ENCODE measurements around the gene PTPRN2.

PTPRN2 gene

DNA sequence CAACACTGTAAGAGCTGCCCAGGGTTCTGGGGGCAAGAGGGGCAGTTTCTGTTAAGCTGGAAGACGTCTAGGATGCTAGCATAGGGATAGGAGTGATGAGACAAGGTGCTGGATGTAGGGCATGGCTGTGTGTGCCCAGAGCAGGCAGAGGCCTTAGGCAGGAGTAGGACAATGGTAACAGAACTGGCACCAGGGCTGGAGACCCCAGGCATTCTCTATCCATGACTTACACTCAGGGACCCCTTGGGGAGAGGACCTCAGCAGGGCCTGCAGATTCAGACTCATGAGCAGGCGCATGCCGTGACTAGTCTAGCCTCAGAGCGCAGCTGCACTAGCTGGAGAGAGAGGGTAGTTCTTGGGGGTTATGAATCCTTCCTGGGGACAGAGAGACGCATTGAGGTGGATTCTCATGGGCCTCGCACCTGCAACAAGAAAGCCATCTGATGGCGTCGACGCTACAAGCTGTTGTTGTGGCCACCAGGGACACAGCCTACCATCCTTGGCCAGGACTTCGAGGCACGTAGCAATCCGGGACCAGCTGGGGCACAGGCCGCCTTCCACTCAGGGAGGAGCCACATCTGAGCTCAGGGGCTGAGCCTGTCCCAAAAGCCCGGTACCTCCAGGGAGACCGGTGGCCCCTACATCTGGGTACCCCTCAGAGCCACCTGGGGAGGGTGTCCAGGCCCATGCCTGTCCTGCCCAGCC lies 474.1 kb downstream of the PTPRN2 start:
- in situ Hi-C loops (cut with HindIII; ENCODE audit: low sequenced_read_pairs): no loop called here

DNA sequence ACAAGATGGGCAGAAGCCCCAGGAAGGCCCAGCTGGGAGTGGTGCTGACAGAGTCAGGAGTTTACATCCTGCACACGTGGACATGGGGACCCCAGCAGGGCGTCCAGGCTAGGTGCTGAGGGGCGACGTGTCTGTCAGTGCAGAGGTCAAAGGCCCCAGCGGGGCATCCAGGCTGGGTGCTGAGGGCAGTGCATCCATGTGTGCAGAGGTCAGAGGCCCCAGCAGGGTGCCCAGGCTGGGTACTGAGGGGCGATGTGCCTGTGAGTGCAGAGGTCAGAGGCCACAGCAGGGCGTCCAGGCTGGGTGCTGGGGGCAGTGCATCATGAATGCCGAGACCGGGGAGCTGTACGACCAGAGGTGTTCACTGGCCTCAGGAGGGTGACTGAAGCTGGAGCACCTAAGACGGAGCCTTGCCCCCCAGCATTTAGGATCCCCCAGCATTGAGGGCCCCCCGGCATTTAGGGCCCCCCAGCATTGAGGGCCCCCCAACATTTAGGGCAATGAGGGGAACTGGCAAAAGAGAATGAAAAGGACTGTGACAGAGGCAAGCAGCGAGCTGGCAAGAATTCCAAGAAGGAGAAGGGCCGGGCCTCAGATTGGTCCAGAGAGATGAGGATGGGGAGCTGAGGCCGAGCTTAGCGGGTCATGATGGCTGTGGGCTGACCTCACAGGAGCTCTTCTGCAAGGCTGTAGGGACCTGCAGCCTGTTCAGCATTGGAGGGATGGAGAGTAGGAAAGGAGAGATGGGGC lies 474.9 kb downstream of the PTPRN2 start:
- in situ Hi-C loops (cut with HindIII; ENCODE audit: low sequenced_read_pairs): no loop called here

DNA sequence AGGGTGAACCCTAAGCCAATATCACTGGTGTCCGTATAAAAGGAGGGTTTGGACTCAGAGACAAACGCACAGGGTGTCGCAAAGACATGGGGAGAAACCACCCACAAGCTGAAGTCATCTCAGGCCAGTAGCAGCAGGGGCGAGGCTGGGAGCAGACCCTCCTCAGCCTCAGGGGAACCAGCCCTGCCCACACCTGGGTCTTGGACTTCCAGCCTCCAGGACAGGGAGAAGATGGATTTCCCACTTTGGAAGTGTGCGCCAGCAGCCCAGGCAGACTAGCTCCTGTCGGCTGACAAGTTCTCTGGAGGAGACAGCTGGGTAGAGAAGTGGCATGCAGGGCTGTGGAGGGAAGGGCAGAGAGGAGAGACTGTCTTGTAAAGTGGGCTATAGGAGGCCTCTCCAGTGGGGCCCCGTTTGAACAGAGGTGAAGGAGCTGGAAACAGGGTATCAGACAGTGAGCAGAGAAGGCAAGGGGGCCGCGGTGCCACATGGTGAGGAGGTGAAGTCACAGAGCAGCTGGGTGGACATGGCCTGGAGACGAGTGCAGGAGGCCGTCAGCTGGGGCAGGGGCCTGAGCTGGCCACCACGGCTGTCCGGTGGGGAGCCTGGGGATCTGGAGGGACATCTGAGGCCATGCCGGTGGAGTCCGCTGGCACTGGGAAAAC lies 475.6 kb downstream of the PTPRN2 start:
- in situ Hi-C loops (cut with HindIII; ENCODE audit: low sequenced_read_pairs): no loop called here

DNA sequence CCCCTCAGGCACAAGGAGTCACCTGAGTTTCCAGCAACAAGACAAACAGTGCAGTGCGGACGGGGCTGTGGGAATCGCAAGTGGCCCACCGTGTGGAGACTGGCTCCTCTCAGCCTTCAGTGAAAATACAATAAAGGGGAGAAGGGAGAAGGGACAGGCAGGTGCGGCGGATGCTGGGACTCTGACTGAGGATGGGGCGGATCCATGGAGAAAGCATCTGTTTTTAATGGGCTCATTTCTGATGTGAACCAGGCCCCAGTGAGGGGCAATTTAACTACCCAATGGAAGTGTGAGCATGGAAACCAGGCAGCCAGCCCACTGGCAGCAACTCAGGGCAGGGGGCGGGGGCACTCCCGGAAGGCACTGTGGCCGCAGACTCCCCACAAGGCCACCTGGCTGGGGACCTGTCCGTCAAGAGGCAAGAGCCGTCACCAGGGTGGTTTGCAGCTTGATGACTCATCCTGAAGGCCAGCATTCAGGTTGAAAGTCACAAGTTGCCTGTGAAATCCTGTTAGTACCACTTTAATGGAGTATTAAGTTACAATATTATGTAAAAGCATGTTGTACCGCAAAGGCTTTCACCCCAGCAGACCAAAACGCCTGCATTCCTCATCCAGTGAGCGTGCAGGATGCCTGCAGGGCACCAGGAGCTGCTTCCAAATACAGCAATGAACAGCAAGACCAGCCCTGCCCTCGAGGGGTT lies 476.4 kb downstream of the PTPRN2 start:
- in situ Hi-C loops (cut with HindIII; ENCODE audit: low sequenced_read_pairs): no loop called here

DNA sequence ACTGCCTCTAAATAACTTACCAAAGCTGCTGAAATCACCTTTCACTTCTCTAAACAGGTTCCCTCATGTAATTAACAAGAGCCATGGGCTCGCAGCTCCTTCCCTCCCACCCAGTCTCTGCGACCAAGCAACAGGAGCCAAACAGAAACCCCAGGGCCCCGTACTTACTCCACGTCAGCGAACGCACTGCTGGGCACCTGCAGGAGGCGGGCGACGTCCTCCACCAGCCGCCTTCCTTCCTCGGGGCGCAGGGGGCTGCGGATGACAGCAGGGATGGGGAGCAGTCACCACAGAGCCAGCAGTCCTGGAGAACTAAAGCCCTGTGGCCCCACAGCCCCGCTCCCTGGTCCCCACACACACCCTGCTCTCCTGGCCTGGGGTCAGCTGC lies 477.0 kb downstream of the PTPRN2 start:
- in situ Hi-C loops (cut with HindIII; ENCODE audit: low sequenced_read_pairs): no loop called here

DNA sequence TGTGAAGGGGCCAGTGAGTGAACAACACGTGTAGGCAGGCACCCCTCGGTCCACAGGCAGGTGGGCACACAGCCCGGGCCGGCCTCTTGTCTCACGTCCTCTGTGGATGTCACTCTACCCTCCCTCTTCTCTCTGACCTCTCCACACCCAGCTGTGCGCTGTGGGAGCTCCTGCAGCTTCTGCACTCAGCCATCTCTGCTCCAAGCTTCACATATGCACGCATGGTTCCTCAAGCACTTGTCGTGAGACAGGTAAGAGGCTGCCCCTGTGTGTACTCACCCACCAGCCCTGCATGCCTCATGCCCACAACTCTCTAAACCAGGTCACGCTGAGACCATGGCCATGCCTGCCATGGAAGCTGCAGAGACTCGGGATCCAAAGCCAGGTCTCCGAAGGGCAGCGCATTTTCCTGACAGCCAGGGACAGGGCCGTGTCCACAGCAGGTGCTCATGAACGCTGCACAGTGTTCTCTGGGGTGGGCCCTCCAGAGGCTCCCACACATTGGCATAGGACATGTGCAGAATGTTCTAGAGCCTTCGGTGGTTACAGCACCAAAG lies 477.5 kb downstream of the PTPRN2 start:
- in situ Hi-C loops (cut with HindIII; ENCODE audit: low sequenced_read_pairs): no loop called here

DNA sequence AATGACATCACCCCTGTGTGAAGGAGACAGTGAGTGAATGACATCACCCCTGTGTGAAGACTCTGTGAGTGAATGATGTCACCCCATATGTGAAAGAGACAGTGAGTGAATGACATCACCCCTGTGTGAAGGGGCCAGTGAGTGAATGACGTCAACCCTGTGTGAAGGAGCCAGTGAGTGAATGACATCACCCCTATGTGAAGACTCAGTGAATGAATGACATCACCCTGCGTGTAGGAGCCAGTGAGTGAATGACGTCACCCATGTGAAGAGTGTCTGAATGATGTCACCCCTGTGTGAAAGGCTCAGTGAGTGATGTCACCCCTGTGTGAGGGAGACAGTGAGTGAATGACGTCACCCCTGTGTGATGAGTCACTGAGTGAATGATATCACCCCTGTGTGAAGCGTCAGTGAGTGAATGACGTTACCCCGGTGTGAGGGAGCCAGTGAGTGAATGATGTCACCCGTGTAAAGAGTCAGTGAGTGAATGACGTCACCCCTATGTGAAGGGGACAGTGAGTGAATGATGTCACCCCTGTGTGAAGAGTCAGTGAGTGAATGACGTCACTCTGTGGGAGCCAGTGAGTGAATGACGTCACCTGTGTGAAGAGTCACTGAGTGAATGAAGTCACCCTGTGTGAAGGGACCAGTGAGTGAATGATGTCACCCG lies 478.1 kb downstream of the PTPRN2 start:
- in situ Hi-C loops (cut with HindIII; ENCODE audit: low sequenced_read_pairs): no loop called here

DNA sequence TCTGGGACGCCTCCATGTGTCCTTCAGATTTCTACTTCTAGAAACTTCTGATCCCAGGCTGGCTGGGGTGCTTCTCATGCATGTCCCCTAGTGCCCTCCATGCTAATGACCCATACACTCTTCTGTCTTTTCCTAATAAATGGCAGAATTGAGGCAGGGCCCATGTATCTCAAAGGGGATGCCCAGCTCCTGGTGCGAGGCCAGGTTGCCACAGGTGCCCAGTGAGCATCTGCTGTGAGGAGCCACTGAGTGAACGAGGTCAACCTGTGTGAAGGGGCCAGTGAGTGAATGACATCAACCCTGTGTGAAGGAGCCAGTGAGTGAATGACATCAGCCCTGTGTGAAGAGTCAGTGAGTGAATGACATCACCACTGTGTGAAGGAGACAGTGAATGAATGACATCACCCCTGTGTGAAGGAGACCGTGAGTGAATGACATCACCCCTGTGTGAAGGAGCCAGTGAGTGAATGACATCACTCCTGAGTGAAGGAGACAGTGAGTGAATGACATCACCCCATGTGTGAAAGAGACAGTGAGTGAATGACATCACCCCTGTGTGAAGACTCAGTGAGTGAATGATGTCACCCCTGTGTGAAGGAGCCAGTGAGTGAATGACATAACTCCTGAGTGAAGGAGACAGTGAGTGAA lies 478.9 kb downstream of the PTPRN2 start:
- in situ Hi-C loops (cut with HindIII; ENCODE audit: low sequenced_read_pairs): no loop called here

DNA sequence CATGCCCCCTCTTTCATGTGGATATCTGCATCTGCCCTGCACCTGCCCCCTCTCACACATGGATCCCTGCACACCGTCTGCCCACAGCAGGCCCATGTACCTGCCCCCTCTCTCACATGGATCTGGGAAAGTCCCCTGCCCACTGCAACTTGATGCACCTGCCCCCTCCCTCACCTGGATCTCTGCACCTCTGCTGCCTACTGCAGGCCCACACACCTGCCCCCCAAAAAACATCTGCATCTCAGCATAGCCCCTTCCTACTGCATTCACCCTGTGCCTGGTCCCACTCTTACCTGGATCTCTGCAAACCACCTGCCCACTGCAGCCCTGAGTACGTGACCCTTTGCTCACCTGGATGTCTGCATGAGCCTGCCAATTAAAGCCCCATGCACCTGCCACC lies 479.8 kb downstream of the PTPRN2 start:
- in situ Hi-C loops (cut with HindIII; ENCODE audit: low sequenced_read_pairs): no loop called here

DNA sequence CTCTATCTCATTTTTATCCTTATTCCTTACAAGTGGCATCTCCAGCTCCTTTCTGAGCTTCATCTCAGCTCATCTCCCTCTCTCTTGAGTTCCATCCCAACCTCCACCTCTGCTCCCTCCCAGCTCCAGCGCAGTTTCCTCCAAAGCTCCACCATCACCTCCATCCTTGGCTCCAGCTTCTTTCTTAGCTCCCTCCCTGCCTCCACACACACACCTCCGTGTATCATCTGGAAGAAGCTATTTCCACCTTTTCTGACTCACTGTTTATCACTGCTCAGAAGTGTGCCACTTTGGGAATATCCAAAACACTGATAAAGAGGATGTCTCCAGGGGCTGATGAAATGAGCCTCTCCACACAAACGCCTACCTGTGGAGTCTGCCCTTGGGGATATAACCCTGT lies 481.4 kb downstream of the PTPRN2 start:
- in situ Hi-C loops (cut with HindIII; ENCODE audit: low sequenced_read_pairs): no loop called here

DNA sequence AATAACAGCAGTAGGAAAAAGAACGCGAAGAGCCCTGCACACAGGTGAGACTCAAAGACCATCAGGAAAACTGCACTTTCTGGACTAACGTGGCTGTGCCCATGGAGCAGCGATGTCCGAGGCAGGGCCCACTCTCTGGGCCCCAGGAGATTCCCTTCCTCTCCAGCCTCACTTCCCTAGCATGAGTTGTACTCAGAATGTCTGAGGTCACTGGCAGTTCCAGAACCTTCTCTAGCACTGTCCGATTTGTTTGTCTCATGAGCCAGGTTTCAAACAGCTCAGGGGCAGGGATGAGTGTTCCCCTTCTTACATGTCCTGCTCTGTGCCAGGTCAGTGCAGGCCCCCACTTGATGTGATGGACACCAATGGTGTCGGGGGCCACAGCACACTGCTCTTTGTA lies 484.2 kb downstream of the PTPRN2 start:
- in situ Hi-C loops (cut with HindIII; ENCODE audit: low sequenced_read_pairs): no loop called here

DNA sequence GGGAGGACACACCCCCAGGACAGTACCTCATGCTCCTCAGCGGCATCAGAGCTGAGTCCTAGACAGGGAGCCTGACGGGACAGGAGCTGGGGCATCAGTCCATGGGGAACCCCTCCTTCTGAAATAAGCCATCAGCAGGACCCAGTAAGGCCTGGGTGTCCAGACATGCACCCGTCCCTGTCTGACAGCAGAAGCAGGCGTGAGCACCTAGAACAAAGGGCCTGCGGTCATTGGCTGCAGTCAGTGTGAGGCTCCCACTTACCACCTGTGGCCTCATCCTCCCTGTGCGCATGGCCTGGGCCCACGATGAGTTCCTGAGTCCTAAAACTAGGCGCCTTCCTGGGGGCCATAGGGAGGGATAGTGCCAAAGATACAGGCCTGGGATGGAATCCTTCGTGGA lies 484.7 kb downstream of the PTPRN2 start:
- in situ Hi-C loops (cut with HindIII; ENCODE audit: low sequenced_read_pairs): no loop called here

DNA sequence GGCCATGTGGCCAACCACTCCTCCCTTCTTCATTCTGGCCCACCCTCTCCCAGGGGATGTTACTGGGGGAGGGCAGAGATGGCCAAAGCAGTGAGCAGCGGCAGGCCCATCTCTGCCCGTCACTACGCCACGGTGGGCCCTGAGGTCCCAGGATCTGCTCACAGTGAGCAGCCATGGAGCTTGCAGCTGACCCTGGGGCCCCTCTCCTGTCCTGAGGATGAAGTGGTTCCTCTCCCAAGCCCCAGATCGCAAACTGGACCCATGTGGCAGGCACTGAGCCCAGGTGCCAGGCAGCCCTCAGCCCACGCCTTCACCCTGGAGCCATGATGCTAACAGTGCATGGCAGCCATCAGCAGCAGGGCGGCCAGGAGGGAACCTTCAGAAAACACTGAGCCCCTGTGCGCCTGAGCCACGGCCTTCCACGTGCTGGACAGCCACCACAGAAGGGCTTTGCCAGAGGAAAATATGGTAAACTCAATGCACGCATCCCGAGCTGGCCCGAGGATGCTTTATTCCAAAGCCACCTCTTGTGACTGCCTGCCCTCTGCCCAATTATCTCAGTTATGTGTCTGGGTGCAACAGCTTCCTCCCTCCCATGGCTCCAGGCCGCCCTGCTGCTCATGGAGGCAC lies 485.7 kb downstream of the PTPRN2 start:
- in situ Hi-C loops (cut with HindIII; ENCODE audit: low sequenced_read_pairs): no loop called here

DNA sequence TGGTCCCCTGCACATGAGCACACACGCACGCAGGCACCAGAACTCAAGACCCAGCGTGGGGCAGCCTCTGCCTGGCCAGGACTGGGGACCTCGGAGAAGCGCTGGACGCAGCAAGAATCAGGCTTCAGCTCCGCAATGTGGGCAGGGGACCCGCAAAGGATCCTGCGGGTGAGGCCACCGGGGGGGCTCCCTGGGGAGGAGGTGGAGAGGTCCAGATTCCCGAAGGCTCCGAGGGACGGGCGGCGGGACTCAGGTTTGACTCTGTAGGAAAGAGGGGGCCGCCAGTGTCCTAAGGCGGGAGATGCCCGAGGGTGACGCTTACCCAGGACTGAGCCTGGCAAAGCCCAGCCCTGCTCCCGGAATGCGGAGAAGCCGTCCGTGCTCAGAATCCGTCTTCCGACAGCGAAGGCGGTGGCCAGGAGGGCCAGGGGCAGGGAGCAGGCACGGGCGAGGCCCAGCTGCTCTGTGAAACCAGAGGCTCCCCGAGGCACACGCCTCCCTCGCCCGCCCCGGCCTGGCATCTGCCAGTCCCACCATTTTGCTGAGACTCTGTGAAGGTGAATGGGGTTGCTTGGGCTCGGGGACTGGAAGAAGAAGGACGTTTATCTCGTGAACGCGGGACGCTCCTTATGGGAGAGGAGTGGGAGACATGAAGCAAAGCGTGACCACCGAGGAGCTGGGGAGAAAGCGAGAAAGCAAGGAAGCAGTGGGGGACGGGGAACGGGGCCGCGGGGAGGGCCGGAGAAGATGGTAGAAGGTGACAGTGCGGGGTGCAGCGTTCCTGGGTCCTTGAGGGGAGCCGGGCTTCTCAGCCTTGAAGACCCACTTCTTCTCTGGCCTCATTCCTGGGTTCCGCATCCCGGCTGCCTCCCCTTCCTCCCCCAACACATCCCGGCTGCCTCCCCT lies 489.2 kb downstream of the PTPRN2 start:
- in situ Hi-C loops (cut with HindIII; ENCODE audit: low sequenced_read_pairs): no loop called here

DNA sequence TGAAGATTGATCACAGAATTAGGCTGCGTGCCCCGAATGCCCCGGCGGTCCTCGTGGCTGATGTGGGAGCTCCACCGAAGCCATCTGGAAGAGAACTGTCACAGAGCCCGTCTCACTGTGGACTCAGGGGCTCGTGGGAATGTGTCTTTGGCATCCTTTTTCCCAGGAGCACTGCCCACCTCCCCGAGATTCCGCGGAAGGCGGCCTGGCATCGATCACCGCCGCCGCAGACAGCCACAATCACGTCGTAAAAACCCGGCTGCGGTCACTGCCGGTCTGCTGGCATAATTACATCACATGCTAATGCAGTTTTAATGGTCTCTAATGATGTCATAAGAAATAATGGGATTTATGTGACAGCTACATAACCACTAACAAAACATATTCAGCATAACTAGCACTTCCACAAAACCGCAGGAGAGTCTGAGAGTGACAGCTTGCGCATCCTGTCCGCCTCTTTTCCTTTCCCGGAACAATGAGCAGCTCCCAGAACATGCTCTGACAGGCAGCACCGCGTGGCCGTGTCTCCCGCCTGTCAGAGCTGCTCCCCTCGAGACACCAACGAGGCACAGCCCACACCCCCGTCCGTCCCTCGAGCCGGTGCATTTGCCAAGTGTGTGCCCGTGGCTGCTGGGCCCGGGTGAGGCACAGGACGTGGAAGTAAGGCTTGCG lies 490.0 kb downstream of the PTPRN2 start:
- in situ Hi-C loops (cut with HindIII; ENCODE audit: low sequenced_read_pairs): no loop called here

DNA sequence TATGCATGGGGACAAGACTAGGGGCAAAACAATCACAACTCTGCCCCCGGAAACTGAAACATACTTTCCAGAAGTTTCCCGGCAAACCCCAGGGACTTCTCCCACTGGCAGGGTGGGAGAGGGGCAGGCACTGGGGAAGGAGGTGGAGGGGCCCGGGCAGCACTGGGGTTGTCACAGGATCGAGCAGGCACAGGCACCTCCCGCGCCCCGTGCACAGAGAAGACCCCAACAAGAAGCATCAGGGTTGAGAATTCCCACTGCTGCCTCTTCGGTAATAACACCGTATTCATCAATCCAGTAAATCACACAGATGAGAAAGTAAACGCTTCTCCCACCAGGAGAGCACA lies 490.5 kb downstream of the PTPRN2 start:
- in situ Hi-C loops (cut with HindIII; ENCODE audit: low sequenced_read_pairs): no loop called here

DNA sequence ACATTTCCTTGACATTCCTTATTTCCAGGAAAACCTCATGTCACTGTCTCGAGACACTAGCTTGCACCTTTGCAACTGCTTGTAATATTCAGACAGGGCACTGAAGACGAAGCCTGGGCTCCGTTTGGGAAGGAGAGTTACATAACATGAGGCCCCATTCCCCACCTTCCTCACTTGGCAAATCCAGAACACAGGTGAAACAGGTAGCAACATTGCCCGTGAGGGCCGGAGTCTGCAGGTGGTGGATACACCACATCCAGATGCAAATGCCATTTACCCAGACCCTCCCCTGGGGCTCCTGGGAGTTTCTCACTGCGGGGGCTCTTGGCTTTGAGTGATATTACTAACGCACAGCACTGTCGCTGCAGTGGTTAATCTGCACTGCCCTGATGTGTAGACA lies 491.0 kb downstream of the PTPRN2 start:
- in situ Hi-C loops (cut with HindIII; ENCODE audit: low sequenced_read_pairs): no loop called here

DNA sequence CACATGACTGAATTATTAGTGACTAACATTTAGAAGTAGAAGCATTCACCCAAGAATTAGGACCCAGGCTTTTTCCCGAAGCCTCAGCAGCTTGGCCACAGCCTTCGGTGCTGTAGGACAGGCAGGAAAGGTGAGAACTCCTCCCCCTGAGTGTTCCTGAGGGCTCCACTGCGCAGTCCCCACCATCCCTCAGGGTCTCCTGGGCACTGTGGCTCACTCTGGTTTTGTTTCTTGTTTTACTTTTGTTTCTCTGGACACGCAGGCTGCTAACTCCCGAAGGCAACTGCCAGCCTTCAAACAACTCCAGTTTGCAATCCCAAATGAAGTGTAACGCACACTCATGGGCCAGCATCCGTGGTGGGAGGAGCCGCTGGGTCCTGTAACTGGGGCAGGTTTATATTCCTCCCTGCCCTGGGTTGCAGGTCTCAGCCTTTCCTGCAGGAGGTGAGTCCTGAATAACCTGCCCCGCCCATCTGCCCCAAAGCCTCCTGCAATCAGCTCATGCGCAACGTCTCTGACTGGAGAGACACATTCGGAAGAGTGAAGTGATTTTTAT lies 492.9 kb downstream of the PTPRN2 start:
- in situ Hi-C loops (cut with HindIII; ENCODE audit: low sequenced_read_pairs): no loop called here
